ENCODE data around the gene SPAG17.

The SPAG17 gene

DNA sequence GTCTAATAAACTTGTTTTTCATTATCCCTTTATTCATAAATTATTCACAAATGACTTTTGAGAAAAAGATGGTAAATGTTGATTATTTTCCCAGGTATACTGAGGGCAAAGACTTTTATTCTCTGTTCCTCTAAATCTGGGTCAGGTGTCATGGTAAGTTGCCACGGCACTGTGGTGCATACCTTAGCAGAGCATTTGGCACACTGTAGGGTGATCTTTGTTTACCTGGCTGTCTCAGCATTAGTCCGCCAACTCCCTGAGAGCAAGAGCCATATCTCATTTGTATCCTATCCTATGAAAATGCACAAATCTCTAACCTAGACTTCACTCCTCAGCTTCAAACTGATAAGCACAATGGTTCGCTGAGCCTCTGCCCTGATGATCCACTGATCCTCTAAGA, 280.5 kb downstream of the SPAG17 start:
- Histone ChIP-seq H3K4me1 (ENCODE audit: control insufficient read depth, insufficient read depth, low read length) (no peaks in the 10 kb centered on the region), H3K27me3 (ENCODE audit: control insufficient read depth, insufficient read depth, low read length) (no peaks in the 10 kb centered on the region), H3K9ac (ENCODE audit: low read length) (no peak overlapping the region), H3K27ac (ENCODE audit: low read depth, low read length) (no peak overlapping the region), H3K9me3 (ENCODE audit: control insufficient read depth, insufficient read depth, low read depth, low read length) (no peaks in the 10 kb centered on the region), H3K36me3 (ENCODE audit: control insufficient read depth, insufficient read depth, low read length) (peaks cover 32% of the 10 kb centered on the region), H3K4me3 (ENCODE audit: low read depth, low read length) (no peak overlapping the region)
